ENCODE measurements around the gene AP5Z1.

AP5Z1 gene

GRCh38 chr7:4775250-4775847 lies at the start of gene AP5Z1:
Gene AP5Z1 (plus strand): TSS chr7:4775623. CDS start chr7:4775716, 93 bp downstream.
- peak; percentile 93 for DNase-seq (ENCODE audit: low read depth)

GRCh38 chr7:4725850-4726450 lies 49.5 kb upstream of the AP5Z1 start:
- no peak for DNase-seq (ENCODE audit: low read depth)

DNA sequence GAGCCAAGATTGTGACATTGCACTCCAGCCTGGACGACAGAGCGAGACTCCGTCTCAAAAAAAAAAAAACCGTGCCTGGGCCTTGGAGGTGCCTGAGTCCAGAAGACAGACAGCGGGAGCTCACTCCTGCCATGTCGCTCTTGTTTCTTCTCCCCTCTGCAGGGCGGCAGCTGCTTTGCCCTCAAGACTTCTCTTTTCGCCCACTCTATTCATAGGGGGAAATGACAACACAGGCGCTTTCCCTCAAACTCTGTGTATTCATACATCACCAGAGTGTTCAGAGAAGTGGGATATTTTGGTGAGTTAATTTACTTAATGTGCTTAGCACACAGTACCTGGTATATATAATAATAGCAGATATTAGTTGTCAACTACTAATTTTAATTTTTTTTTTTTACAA lies 48.9 kb upstream of the AP5Z1 start:
- no peak for DNase-seq (ENCODE audit: low read depth)

DNA sequence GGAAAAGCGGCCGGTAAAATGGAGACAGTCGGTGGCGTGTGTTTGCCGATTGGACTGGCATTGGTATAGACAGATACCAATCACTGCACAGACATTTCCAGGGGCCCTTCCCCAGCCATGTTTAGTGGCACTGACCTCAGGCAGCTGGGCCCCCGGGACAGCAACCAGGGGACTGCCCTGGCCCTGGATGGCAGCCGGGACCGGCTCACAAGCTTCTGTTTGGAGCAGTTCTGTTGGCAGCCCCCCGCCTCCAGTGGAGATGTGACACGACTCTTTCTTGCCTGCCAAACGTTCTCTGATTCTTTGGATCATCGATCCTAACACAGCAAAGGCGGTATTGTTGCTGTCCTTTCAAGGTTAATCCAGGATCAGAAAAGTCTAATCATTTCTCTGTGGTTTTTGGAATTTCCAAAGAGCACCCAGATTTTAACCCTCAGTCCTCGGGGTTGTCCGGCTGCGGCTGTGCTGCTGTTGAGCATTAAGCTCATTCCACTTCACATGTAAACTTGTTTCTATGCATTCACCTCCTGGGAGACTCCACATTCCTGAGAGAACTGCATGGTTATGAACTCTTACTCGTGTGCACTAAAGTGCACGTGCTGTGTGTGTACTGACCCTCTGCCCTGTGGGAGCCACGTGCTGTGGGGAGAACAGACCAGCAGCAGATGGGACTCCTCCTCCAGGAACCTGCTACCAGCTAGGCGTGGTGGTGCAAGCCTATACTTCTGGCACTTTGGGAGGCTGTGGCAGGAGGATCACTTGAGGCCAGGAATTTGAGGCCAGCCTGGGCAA lies 47.3 kb upstream of the AP5Z1 start:
- DNase-seq (ENCODE audit: low read depth) = no peak

- no peak for DNase-seq (ENCODE audit: low read depth)
These were observed 46.2 kb upstream of the AP5Z1 start for GRCh38 chr7:4729266-4729665.

DNA sequence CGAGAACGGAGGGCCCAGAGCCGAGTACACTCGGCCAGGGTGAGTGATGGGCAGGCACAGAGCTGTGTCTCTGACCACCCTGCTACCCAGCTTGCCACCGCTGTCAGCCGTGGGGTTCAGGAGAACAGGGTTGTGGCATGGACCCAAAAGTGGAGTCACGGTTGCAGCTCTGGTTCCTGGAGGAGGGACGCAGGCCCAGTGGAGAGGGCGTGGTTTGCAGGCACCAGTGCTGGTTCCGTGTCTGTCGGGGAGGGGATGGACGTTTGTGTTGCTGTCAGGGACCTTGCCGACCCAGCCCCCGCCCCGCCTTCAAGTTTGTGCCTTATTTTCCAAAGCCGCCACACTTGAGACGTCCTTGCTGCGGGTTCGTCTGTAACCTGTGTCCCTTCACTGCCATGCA lies 45.1 kb upstream of the AP5Z1 start:
- no peak for DNase-seq (ENCODE audit: low read depth)

DNA sequence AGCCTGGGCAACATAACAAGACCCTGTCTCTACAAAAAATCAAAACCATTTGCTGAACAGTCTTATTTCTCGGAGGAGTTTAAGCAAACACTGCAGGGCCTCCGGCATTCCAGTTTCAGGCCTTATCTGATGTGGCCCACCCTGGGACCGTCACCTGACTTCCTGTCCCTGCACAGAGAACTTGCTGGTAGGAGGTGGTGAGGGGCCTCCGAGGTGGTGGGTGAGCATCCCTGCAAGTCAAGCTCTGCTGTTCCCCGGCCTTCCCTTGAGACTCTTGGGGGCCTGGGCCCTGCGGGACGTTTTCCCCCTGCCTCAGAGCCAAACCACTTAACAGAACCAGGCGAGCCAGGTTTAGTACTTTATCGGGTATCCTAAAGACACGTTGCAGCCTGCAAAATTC lies 44.5 kb upstream of the AP5Z1 start:
- DNase-seq (ENCODE audit: low read depth) = no peak

GRCh38 chr7:4731803-4732202 lies 43.6 kb upstream of the AP5Z1 start:
- no peak for DNase-seq (ENCODE audit: low read depth)

DNA sequence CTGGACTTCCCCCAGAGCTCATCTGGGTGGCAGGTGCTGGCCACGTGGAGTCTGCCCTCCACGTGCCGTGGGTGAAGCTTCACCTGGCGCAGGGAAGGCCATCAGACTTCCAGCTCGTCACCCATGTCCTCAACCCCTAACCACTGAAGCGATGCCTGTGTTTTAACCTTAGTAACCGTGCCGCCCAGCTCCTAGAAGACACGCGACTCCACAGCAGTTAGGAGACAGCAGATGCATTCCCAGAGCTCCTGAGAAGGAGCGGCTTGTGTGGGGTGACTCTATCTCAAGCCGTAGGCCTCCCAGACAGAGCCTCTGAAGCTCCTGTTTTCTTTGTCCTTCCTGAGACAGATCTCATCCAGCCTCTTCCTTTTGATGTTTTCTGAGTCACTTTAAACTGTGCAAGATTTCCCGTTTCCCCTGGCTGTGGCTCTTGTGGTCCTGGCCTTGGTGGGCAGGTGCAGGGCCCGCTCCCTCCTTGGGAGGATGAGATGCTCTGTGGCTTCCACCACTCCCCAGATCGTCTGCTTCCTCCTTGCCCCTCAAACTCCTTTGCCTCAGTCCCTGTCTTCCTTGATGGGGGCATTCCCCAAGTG lies 41.4 kb upstream of the AP5Z1 start:
- DNase-seq (ENCODE audit: low read depth) = no peak

DNA sequence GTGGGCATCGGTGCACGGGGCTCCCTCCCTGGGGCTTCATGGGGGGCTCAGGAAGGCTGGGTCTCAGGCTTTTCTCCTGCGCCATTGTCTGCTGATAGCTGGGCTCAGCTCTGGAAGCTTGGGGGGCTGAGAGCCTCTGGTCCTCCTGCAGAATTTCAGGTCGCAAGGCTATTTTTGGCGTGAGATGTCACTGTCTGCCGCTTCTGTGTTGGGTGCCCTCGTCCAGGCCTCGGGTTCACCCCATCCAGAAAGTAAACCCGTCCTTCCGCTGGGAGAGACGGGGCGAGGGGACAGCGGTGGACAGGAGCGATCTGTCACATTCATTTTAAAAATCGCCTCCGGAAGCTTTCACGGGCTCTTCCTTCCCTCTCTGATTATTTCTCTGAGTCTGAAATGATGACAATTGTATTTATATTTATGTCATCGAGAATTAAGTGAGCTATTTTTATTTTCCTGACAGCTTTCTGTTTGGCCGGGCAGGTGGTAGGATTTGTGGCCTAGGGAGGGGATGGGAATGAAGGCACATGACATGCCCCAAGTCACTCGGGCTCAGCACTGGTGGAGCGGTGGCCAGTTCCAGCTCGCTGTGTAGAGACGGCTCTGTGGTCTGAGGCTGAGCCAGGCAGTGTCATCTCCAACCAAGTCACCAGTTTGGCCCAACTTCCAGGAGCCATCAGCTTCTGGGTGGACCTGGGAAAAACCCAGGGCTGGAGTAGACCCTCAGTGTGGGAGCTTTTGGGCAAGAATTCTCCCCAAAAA lies 40.7 kb upstream of the AP5Z1 start:
- DNase-seq (ENCODE audit: low read depth) = no peak

DNA sequence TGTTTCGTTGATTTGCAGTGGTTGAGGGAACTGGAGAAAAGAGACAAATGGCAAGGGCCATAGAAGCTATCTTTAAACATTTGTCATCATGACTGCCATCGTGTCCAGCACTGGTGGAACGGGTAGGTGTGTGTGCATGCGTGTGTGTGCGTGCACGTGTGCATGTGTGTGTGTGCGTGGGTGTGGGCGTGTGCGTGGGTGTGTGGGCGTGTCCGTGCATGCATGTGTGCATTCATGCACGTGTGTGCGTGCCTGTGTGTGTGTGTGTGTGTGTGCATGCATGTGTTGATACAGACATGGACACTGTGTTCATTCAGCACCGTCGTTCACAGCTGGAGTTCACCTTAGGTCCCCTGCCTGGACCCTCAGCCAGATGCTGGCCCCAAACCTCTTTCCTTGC lies 38.1 kb upstream of the AP5Z1 start:
- no peak for DNase-seq (ENCODE audit: low read depth)

GRCh38 chr7:4738711-4739527 lies 36.5 kb upstream of the AP5Z1 start:
- DNase-seq (ENCODE audit: low read depth) = no peak

DNA sequence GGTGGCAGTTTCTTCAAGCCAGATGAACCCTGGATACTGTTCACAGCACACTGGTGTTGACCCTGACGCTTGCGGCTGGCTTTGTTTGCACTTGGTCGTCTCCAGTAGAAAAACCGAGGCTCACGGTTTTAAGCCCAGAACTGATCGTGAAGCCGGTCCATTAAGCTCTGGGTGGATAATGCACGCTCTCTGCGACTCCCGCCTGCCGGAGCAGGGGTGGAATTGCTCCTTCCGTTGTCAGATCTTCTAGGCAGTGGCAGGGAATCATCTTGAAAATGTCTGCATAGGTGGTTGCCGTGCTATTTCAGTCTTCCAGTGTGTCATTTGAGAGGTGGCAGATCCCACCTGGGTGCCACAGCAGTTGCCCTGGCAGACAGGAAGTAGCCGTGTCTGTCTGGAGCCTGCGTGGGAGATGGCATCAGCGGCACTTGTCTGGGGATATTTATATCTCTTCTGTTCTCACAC lies 35.9 kb upstream of the AP5Z1 start:
- no peak for DNase-seq (ENCODE audit: low read depth)

DNA sequence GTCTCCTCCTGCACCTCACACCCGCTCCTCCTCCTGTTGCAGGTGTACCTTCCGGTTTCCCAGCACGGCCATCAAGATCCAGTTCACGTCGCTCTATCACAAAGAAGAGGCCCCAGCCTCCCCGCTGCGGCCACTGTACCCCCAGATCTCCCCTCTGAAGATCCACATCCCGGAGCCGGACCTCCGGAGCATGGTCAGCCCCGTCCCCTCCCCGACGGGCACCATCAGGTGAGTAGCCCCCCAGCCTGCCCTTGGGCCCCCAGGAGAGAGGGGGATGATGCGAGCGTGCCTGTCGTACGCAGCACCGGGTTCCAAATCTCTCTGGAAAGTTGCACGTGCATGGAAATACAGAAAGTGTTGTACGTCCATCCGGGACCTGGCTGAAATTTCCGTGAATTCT lies 34.6 kb upstream of the AP5Z1 start:
- DNase-seq (ENCODE audit: low read depth) = no peak

DNA sequence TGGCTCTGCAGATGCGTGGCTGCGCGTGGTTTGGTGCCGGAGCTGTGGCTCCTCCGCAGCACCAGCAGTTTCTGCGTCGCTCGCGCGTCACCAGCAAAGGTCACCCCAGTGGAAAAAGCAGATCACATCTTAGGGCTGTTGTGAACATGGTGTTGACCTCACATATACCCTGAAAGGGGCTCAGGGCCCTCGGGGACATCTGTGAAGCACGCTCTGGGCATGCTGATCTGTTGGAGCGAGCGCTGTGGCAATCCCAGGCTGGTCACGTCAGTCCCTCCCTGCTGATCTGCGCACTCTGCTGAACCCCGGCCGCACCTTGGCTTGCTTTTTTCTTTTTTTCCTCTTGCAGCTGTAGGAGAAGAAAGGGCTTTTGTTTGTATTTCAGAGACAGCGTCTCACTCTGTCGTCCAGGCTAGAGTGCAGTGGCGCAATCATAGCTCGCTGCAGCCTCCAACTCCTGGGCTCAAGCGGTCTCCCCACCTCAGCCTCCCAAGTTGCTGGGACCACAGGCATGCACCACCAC lies 33.3 kb upstream of the AP5Z1 start:
- no peak for DNase-seq (ENCODE audit: low read depth)

- DNase-seq (ENCODE audit: low read depth) = no peak
These were observed 32.6 kb upstream of the AP5Z1 start for GRCh38 chr7:4742852-4743251.

DNA sequence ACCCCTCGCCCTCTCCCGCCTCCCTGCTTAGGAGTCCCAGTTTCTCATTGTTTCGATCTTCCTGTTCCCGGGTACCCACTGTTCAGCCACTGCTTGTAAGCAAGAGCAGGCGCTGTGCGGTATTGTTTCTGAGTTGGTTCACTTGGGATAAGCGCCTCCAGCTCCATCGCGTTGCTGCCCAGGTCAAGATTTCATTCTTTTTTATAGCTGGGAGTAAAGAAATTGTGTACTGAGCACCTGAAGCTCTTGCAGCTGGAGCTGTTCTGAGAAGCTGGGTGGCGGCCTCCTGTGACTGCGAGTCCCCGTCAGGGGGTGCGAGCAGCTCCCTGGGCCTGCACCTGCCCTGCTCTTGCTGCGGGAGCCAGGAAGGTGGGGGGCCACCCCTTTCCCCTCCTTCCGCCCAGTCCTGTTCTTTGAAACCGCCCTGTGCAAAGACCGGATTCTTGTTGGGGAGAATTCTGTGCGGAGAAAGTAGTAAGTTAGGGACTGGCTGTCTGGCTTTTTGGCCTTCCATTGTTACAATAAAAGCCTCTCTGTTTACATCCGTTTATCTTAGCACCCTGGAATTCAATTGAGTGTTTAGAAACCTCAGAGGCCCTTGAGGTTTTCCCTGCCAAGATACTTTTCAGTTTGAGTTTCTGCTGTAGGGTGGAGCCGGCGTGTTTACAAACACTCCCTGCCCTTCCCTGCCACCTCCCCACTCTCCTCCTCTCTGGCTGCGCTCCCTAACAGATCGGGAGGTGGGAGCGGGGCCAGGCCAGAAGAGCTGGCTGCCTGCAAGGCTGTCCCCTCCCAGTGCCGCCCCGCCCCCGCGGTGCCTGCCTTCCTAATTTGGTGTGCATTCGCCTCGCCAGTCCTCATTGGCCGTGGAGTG lies 30.8 kb upstream of the AP5Z1 start:
- DNase-seq (ENCODE audit: low read depth) = peak; percentile 56

- DNase-seq (ENCODE audit: low read depth) = no peak
These were observed 30.0 kb upstream of the AP5Z1 start for GRCh38 chr7:4745265-4745919.

All from stimulated activated CD8-positive, alpha-beta memory T cell treated with anti-CD3 and anti-CD28 coated beads, Interleukin-12 subunit alpha, Interleukin-12 subunit beta, amount 100 ng/mL, for 4 hours (primary cell).